B cell (primary cell): ENCODE results near the gene NEUROD4. TPM values are rescaled to one million over a fixed set of nuclear protein-coding genes. Genes with fewer than 3 reads are reported as not detected.

Experiments
- ATAC-seq: fragments of 200-7000 bp; cut with Tn5 transposase; one replicate; pipeline ENCODE4 v1.10.0; 2021; ENCODE audit warnings: low read depth, mild to moderate bottlenecking, moderate number of reproducible peaks, moderate library complexity
- CTCF ChIA-PET: fragments of 350-600 bp; sonication (Branson Sonifier 250); formaldehyde crosslinking; loops from one replicate; lab custom pipeline; 2021; ENCODE audit warnings: antibody characterized with exemption, inconsistent platforms; lab: Charles Lee
- POLR2A ChIA-PET: fragments of 350-600 bp; sonication (Branson Sonifier 250); formaldehyde crosslinking; loops from one replicate; lab custom pipeline; 2021; ENCODE audit warnings: antibody characterized with exemption; lab: Charles Lee
- DNase-seq: peaks from one replicate; pipeline ENCODE4 v3.0.0; 2013
- H2AFZ ChIP-seq: 2 replicates; pipeline ENCODE4 v1.6.1; 2012; ENCODE audit warnings: mild to moderate bottlenecking, low read depth, low read length; ENCODE audit not compliant: insufficient read depth, poor library complexity, severe bottlenecking
- H3K27ac ChIP-seq, 2 donors: 1 replicate in 1 of 2; 2 replicates in 1 of 2; pipeline ENCODE4 v1.5.1; 2012 to 2013; ENCODE audit warnings: low read length in 2 of 2, mild to moderate bottlenecking in 2 of 2, moderate library complexity in 1 of 2
- H3K27me3 ChIP-seq, 4 experiments: fragments of 200-600 bp in 1 of 4; sonication (generic) in 1 of 4; replicated peaks in 1 of 4; 1 replicate in 2 of 4; 2 replicates in 2 of 4; pipeline versions ENCODE4 v1.6.1 to v1.7.0; 2013 to 2016; ENCODE audit warnings: low read length in 3 of 4, mild to moderate bottlenecking in 2 of 4, mixed read lengths in 1 of 4, moderate library complexity in 1 of 4; ENCODE audit not compliant: insufficient read depth in 4 of 4, control insufficient read depth in 3 of 4; ENCODE audit errors: control extremely low read depth in 1 of 4
- H3K36me3 ChIP-seq, 2 experiments: replicated peaks in 1 of 2; 1 replicate in 1 of 2; 2 replicates in 1 of 2; pipeline versions ENCODE4 v1.6.1 to v1.7.1; 2013; ENCODE audit warnings: low read length in 1 of 2; ENCODE audit not compliant: insufficient read depth in 2 of 2, control insufficient read depth in 1 of 2; ENCODE audit errors: control extremely low read depth in 1 of 2, extremely low read depth in 1 of 2
- H3K4me1 ChIP-seq, 2 donors: fragments of 200-600 bp in 1 of 2; sonication (generic) in 1 of 2; 1 replicate in 1 of 2; 2 replicates in 1 of 2; pipeline versions ENCODE4 v1.5.1 to v1.6.1; 2013 to 2017; ENCODE audit warnings: low read length in 2 of 2; ENCODE audit not compliant: control insufficient read depth in 2 of 2, insufficient read depth in 2 of 2
- H3K4me2 ChIP-seq: replicated peaks from 2 replicates; pipeline ENCODE3; 2012; ENCODE audit warnings: mild to moderate bottlenecking, low read depth, low read length; ENCODE audit not compliant: poor library complexity, severe bottlenecking
- H3K4me3 ChIP-seq, 5 experiments: fragments of 200-600 bp in 1 of 5; sonication (generic) in 1 of 5; 1 replicate in 3 of 5; 2 replicates in 2 of 5; pipeline versions ENCODE4 v1.5.1 to v1.7.0; 2011 to 2016; ENCODE audit warnings: low read length in 4 of 5, mild to moderate bottlenecking in 4 of 5, low read depth in 2 of 5, control low read depth in 1 of 5, moderate library complexity in 1 of 5; ENCODE audit not compliant: insufficient read depth in 1 of 5; ENCODE audit errors: control extremely low read depth in 1 of 5, extremely low read depth in 1 of 5
- H3K79me2 ChIP-seq: fragments of 200-600 bp; sonication (generic); one replicate; pipeline ENCODE4 v1.6.0; 2016; ENCODE audit warnings: low read length; ENCODE audit not compliant: control insufficient read depth, insufficient read depth
- H3K9ac ChIP-seq: fragments of 200-600 bp; sonication (generic); 2 replicates; pipeline ENCODE4 v1.6.1; 2017; ENCODE audit warnings: mild to moderate bottlenecking, low read length, moderate library complexity
- H3K9me3 ChIP-seq, 3 donors: one replicate each; pipeline versions ENCODE4 v1.6.1 to v1.7.1; 2013; ENCODE audit warnings: low read length in 2 of 3; ENCODE audit not compliant: control insufficient read depth in 2 of 3, insufficient read depth in 1 of 3; ENCODE audit errors: control extremely low read depth in 1 of 3
- H4K20me1 ChIP-seq: 2 replicates; pipeline ENCODE4 v1.6.0; 2012; ENCODE audit warnings: mild to moderate bottlenecking, low read length; ENCODE audit not compliant: insufficient read depth, control insufficient read depth, poor library complexity, severe bottlenecking
- H3K27ac Mint-ChIP-seq: one replicate; pipeline ENCODE4 v1.8.0; 2021; ENCODE audit warnings: mixed read lengths
- H3K27me3 Mint-ChIP-seq: one replicate; pipeline ENCODE4 v1.8.0; 2021; ENCODE audit warnings: mixed read lengths
- H3K4me1 Mint-ChIP-seq: one replicate; pipeline ENCODE4 v1.8.0; 2021; ENCODE audit warnings: mixed read lengths
- H3K4me3 Mint-ChIP-seq: one replicate; pipeline ENCODE4 v1.8.0; 2021; ENCODE audit warnings: mixed read lengths
- H3K9me3 Mint-ChIP-seq: one replicate; pipeline ENCODE4 v1.8.0; 2022; ENCODE audit warnings: mixed read lengths; ENCODE audit not compliant: insufficient read depth
- CTCF ChIP-seq: fragments of 200-600 bp; IDR thresholded peaks from one replicate; pipeline ENCODE4 v1.8.0; 2022; ENCODE audit warnings: antibody characterized with exemption, mild to moderate bottlenecking
- EZH2 ChIP-seq: IDR thresholded peaks from 2 replicates; pipeline ENCODE4 v1.6.1; 2012; ENCODE audit warnings: borderline replicate concordance, low read depth, mild to moderate bottlenecking, moderate library complexity, low read length; ENCODE audit not compliant: insufficient read depth, poor library complexity, severe bottlenecking
- WGBS: methylation state at CpG from one replicate; pipeline ENCODE4 v1.1.5; 2013; ENCODE audit warnings: missing lambda C conversion rate; ENCODE audit not compliant: insufficient coverage; 5-methylcytosine and 5-hydroxymethylcytosine counted together
- intact Hi-C: fragments of 100-400 bp; cut with micrococcal nuclease; formaldehyde crosslinking; loops from one replicate; pipeline ENCODE4 v1.10.0; 2022
- polyA plus RNA-seq: library from polyadenylated mRNA; depleted of rRNA; stranded (reverse); fragments of >200 nt; gene quantifications from 2 replicates; pipeline ENCODE4 v1.2.3, GENCODE V29; 2012
- total RNA-seq, 2 donors: library from RNA; stranded (reverse); fragments of 120-200 nt in 1 of 2; gene quantifications; 1 replicate in 1 of 2; 2 replicates in 1 of 2; pipeline versions ENCODE4 v1.2.3 to v1.2.4, GENCODE V29; 2013 to 2022

NEUROD4 gene
- total and polyA plus RNA-seq, 2 donors (not counting 1 experiment from before 2014, with no cell fraction given): not detected

DNA sequence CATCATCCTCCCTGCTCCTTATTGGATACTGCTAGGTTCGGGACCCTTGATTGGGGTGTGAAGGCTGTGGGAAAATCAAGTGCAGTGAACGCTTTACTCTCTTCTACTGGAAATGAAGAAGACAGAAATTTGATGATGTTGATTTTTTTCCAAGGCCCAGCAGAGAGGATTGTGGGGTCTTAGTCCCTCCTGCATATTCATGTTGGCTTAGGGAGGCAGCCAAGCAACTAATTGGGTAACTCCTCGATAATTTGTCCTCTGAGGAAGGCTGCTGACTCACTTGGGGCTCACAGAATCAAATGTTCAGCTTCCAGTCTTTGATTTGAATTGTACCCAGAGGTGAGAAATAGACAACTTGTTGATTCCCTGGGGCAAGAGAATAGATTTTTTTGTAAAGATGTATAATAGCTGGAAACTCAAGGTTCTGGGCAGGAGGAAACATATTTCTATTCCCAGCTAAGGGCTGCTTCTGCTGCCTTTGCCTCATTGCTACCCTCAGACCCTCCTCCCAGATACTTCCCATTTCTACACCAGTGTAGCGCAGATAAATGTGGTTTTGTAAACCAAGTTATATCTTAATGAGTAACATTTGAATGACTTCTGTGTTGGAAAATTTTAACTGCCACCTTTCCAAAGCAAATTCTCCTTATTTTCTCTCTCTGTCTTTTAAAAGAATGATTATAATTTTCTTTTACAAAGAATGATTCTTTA lies 21.7 kb downstream of the NEUROD4 start:
- H3K27ac ChIP-seq: no peak overlapping the region
- DNase-seq: no peak
- H3K4me2 ChIP-seq: no peak overlapping the region
- no peaks in the 10 kb centered on the region for H3K27me3 ChIP-seq
- H3K9ac ChIP-seq: no peak overlapping the region
- Mint-ChIP-seq H3K4me3 (no peak overlapping the region), H3K27ac (no peak overlapping the region), H3K4me1 (peaks cover 18% of the 10 kb centered on the region), H3K9me3 (no peaks in the 10 kb centered on the region), H3K27me3 (peaks cover 12% of the 10 kb centered on the region)
- no peaks in the 10 kb centered on the region for H3K36me3 ChIP-seq
- no peak overlapping the region for H3K4me3 ChIP-seq
- no peaks in the 10 kb centered on the region for H3K9me3 ChIP-seq
- ATAC-seq: no peak
- peaks cover 13 to 14% of the 10 kb centered on the region in 2 donors for H3K4me1 ChIP-seq
- ChIA-PET CTCF (interaction anchor here (1.2 kb wide), 1 partner anchor 45 kb away, joined by 3 read pairs; no protein-coding TSS in a partner anchor), POLR2A (no interaction called here)
- no peak for TF ChIP-seq EZH2
- no peak for TF ChIP-seq CTCF
- intact Hi-C loops: no loop called here
- H3K79me2 ChIP-seq: no peaks in the 10 kb centered on the region
- no peaks in the 10 kb centered on the region for H4K20me1 ChIP-seq
- 84% methylated on average over 3 of the region's 4 CpGs for WGBS
- no peak overlapping the region for H2AFZ ChIP-seq

- POLR2A ChIA-PET: no interaction called here
These were observed 23.8 kb downstream of the NEUROD4 start for GRCh38 chr12:55043542-55043941.

More at GRCh38 chr12:55043542-55043941, 23.8 kb downstream of the NEUROD4 start:
- Histone ChIP-seq H4K20me1 (no peaks in the 10 kb centered on the region), H2AFZ (no peak overlapping the region), H3K4me2 (no peak overlapping the region), H3K27ac (no peak overlapping the region), H3K9me3 (no peaks in the 10 kb centered on the region), H3K9ac (no peak overlapping the region), H3K79me2 (no peaks in the 10 kb centered on the region), H3K27me3 (no peaks in the 10 kb centered on the region), H3K4me3 (no peak overlapping the region), H3K36me3 (no peaks in the 10 kb centered on the region), H3K4me1 (no peaks in the 10 kb centered on the region)
- CTCF ChIA-PET: interaction anchor here (1.8 kb wide), 1 partner anchor 51 kb away, joined by 5 read pairs; no protein-coding TSS in a partner anchor
- no peaks in the 10 kb centered on the region for H3K9me3 Mint-ChIP-seq
- peaks cover 12% of the 10 kb centered on the region for H3K27me3 Mint-ChIP-seq
- WGBS: no CpG with 5 or more reads among the region's 3 CpGs
- no peak overlapping the region for H3K4me3 Mint-ChIP-seq
- DNase-seq: no peak
- intact Hi-C loops: no loop called here
- no peak for ATAC-seq
- H3K4me1 Mint-ChIP-seq: peaks cover 1% of the 10 kb centered on the region
- H3K27ac Mint-ChIP-seq: no peak overlapping the region
- no peak for TF ChIP-seq EZH2
- no peak for TF ChIP-seq CTCF
